H1 (cell line): ENCODE data around the gene EXOSC6. TPM values are rescaled to one million over a fixed set of nuclear protein-coding genes. Genes with fewer than 3 reads are reported as not detected.
"Not testable (repeated sequence)": the region's sequence is repeated elsewhere in the genome, so short reads cannot be mapped to it uniquely, and the experiment has no call there.

Experiments
- CTCF ChIA-PET: fragments of 300-600 bp; sonication (Branson Sonifier 250); formaldehyde crosslinking; loops from one replicate; lab custom pipeline; 2021; ENCODE audit not compliant: partially characterized antibody; lab: Charles Lee
- POLR2A ChIA-PET: fragments of 300-600 bp; sonication (Branson Sonifier 250); formaldehyde crosslinking; loops from one replicate; lab custom pipeline; 2021; ENCODE audit warnings: inconsistent platforms; ENCODE audit not compliant: partially characterized antibody; lab: Charles Lee
- DNase-seq, 2 experiments: peaks; one replicate each; pipeline versions ENCODE4 v3.0.0 to v3.0.0-alpha.2; 2010 to 2022; ENCODE audit warnings: low spot score in 2 of 2, low read depth in 1 of 2, mixed read lengths in 1 of 2
- FAIRE-seq: peaks from 2 replicates; lab custom pipeline; 2011; peaks lifted over from hg19 to GRCh38; lab: Jason Lieb, UNC
- H2AFZ ChIP-seq: 2 replicates; pipeline ENCODE4 v1.8.1; 2012; ENCODE audit warnings: low read length, inconsistent platforms
- H2AK5ac ChIP-seq: 2 replicates; pipeline ENCODE4 v1.6.1; 2013; ENCODE audit warnings: low read depth, low read length
- H2BK120ac ChIP-seq: replicated peaks from 2 replicates; pipeline ENCODE3; 2013; ENCODE audit warnings: low read depth, low read length, inconsistent platforms
- H2BK12ac ChIP-seq: 2 replicates; pipeline ENCODE4 v1.6.1; 2013; ENCODE audit warnings: low read depth, low read length
- H2BK15ac ChIP-seq: 2 replicates; pipeline ENCODE4 v1.6.1; 2013; ENCODE audit warnings: low read length
- H2BK20ac ChIP-seq: 2 replicates; pipeline ENCODE4 v1.6.1; 2013; ENCODE audit warnings: low read length
- H2BK5ac ChIP-seq: 2 replicates; pipeline ENCODE4 v1.6.1; 2013; ENCODE audit warnings: low read depth, low read length
- H3K14ac ChIP-seq: 2 replicates; pipeline ENCODE4 v1.6.1; 2013; ENCODE audit warnings: inconsistent platforms; ENCODE audit not compliant: insufficient read length
- H3K18ac ChIP-seq: 2 replicates; pipeline ENCODE4 v1.6.1; 2013; ENCODE audit warnings: low read length; ENCODE audit errors: extremely low read depth
- H3K23ac ChIP-seq: 2 replicates; pipeline ENCODE4 v1.6.1; 2013; ENCODE audit warnings: inconsistent platforms; ENCODE audit not compliant: insufficient read length
- H3K23me2 ChIP-seq: 2 replicates; pipeline ENCODE4 v1.6.1; 2013; ENCODE audit warnings: low read depth, low read length
- H3K27ac ChIP-seq: 2 replicates; pipeline ENCODE4 v1.6.1; 2011; ENCODE audit warnings: low read depth, low read length, inconsistent platforms
- H3K27me3 ChIP-seq, 4 experiments: replicated peaks in 1 of 4; 1 replicate in 1 of 4; 2 replicates in 3 of 4; pipeline versions ENCODE4 v1.6.1 to v1.8.1; 2011 to 2013; ENCODE audit warnings: low read length in 3 of 4, mild to moderate bottlenecking in 3 of 4, inconsistent platforms in 2 of 4, mixed read lengths in 2 of 4, moderate library complexity in 1 of 4; ENCODE audit not compliant: control insufficient read depth in 3 of 4, insufficient read depth in 3 of 4; ENCODE audit errors: extremely low read depth in 1 of 4
- H3K36me3 ChIP-seq, 4 experiments: 2 replicates each; pipeline versions ENCODE4 v1.6.1 to v1.8.1; 2011 to 2013; ENCODE audit warnings: mild to moderate bottlenecking in 4 of 4, low read length in 3 of 4, moderate library complexity in 2 of 4, control low read depth in 1 of 4, inconsistent platforms in 1 of 4; ENCODE audit not compliant: insufficient read depth in 4 of 4, control insufficient read depth in 2 of 4
- H3K4ac ChIP-seq: replicated peaks from 2 replicates; pipeline ENCODE3; 2013; ENCODE audit warnings: low read length, low read depth, mixed read lengths, inconsistent platforms; ENCODE audit not compliant: insufficient read length
- H3K4me1 ChIP-seq, 4 experiments: replicated peaks in 1 of 4; 1 replicate in 1 of 4; 2 replicates in 3 of 4; pipeline versions ENCODE4 v1.6.1 to v1.8.1; 2011 to 2013; ENCODE audit warnings: low read length in 3 of 4, inconsistent platforms in 2 of 4, mixed read lengths in 1 of 4; ENCODE audit not compliant: insufficient read depth in 4 of 4, control insufficient read depth in 3 of 4
- H3K4me2 ChIP-seq, 2 experiments: 2 replicates each; pipeline versions ENCODE4 v1.6.1 to v1.8.1; 2011 to 2013; ENCODE audit warnings: low read depth in 2 of 2, low read length in 2 of 2, control low read depth in 1 of 2, inconsistent platforms in 1 of 2, mild to moderate bottlenecking in 1 of 2; ENCODE audit not compliant: insufficient read depth in 1 of 2
- H3K4me3 ChIP-seq, 4 experiments: fragments of 200-600, 300-600 bp in 1 of 4; sonication (generic), shearing (Covaris generic), sonication (Bioruptor Twin) in 1 of 4; 2 replicates each; pipeline versions ENCODE4 v1.5.1 to v1.8.1; 2011 to 2016; ENCODE audit warnings: low read length in 4 of 4, low read depth in 3 of 4, control low read depth in 2 of 4, inconsistent platforms in 2 of 4, mild to moderate bottlenecking in 2 of 4, mixed read lengths in 1 of 4, moderate library complexity in 1 of 4; ENCODE audit not compliant: insufficient read depth in 2 of 4; ENCODE audit errors: extremely low read depth in 1 of 4
- H3K56ac ChIP-seq: replicated peaks from 2 replicates; pipeline ENCODE3; 2013; ENCODE audit warnings: low read depth, mild to moderate bottlenecking, mixed read lengths, low read length, inconsistent platforms; ENCODE audit not compliant: insufficient read length
- H3K79me1 ChIP-seq: 2 replicates; pipeline ENCODE4 v1.6.1; 2013; ENCODE audit warnings: low read depth, low read length, control low read depth
- H3K79me2 ChIP-seq, 2 experiments: 2 replicates each; pipeline versions ENCODE4 v1.6.1 to v1.8.1; 2012 to 2013; ENCODE audit warnings: low read length in 2 of 2, mild to moderate bottlenecking in 2 of 2, inconsistent platforms in 1 of 2; ENCODE audit not compliant: insufficient read depth in 2 of 2, control insufficient read depth in 1 of 2
- H3K9ac ChIP-seq, 4 experiments: replicated peaks in 1 of 4; 1 replicate in 1 of 4; 2 replicates in 3 of 4; pipeline versions ENCODE4 v1.6.1 to v1.8.1; 2011 to 2013; ENCODE audit warnings: low read depth in 3 of 4, low read length in 3 of 4, control low read depth in 2 of 4, mild to moderate bottlenecking in 2 of 4, moderate library complexity in 2 of 4, inconsistent platforms in 1 of 4; ENCODE audit errors: extremely low read depth in 1 of 4
- H3K9me3 ChIP-seq, 2 experiments: 2 replicates each; pipeline versions ENCODE4 v1.6.1 to v1.8.1; 2012 to 2013; ENCODE audit warnings: mild to moderate bottlenecking in 2 of 2, moderate library complexity in 2 of 2, control low read depth in 1 of 2, inconsistent platforms in 1 of 2, low read depth in 1 of 2, low read length in 1 of 2, mixed read lengths in 1 of 2; ENCODE audit not compliant: insufficient read depth in 2 of 2
- H4K20me1 ChIP-seq, 2 experiments: replicated peaks in 1 of 2; 2 replicates each; pipeline versions ENCODE3 to v1.8.1; 2011 to 2013; ENCODE audit warnings: inconsistent platforms in 2 of 2, low read length in 2 of 2, mild to moderate bottlenecking in 1 of 2; ENCODE audit not compliant: insufficient read depth in 2 of 2, control insufficient read depth in 1 of 2
- H4K5ac ChIP-seq: 2 replicates; pipeline ENCODE4 v1.6.1; 2013; ENCODE audit warnings: low read length, low read depth, mixed read lengths, inconsistent platforms; ENCODE audit not compliant: insufficient read length
- H4K8ac ChIP-seq: 2 replicates; pipeline ENCODE4 v1.8.0; 2013; ENCODE audit warnings: mild to moderate bottlenecking, moderate library complexity, low read length, inconsistent platforms; ENCODE audit not compliant: insufficient read depth; ENCODE audit errors: extremely low read depth
- H4K91ac ChIP-seq: replicated peaks from 2 replicates; pipeline ENCODE3; 2013; ENCODE audit warnings: low read length, mixed read lengths, inconsistent platforms; ENCODE audit not compliant: insufficient read length
- WGBS, 2 experiments: shearing (Covaris generic) in 1 of 2; methylation state at CpG; one replicate each; pipeline versions ENCODE4 v1.1.6 to v1.1.7; 2013 to 2015; ENCODE audit warnings: low lambda C conversion rate in 2 of 2, mixed read lengths in 2 of 2, inconsistent platforms in 1 of 2, low coverage in 1 of 2, missing lambda C conversion rate in 1 of 2; ENCODE audit not compliant: insufficient replicate concordance in 2 of 2, insufficient coverage in 1 of 2, insufficient read length in 1 of 2; ENCODE audit errors: extremely low coverage in 1 of 2, missing lambda C conversion rate in 1 of 2; 5-methylcytosine and 5-hydroxymethylcytosine counted together
- polyA plus RNA-seq, 7 experiments: library from polyadenylated mRNA; depleted of rRNA in 3 of 7; stranded (reverse) in 5 of 7; unstranded in 2 of 7; fragments of >200 nt in 5 of 7; fragments of 200-250 nt in 2 of 7; gene quantifications; 1 replicate in 5 of 7; 2 replicates in 1 of 7; 4 replicates in 1 of 7; pipeline versions ENCODE4 v1.2.1 to v1.2.3, GENCODE V29; 2011 to 2013; ENCODE audit warnings: missing spikeins in 2 of 7, mixed read lengths in 2 of 7
- total RNA-seq: library from RNA; stranded (reverse); fragmentation: NEBNext Ultra II Directional; extraction: Animal tissue kit (Norgen Biotek cat#: 25700); gene quantifications from 2 replicates; pipeline ENCODE4 v1.2.1, GENCODE V29; 2021

EXOSC6 gene
- total and polyA plus RNA-seq, 2 of the 8 experiments (the other 6 are each of a cell fraction or from before 2014, with no cell fraction given) = 9.7 to 22.5 TPM

DNA sequence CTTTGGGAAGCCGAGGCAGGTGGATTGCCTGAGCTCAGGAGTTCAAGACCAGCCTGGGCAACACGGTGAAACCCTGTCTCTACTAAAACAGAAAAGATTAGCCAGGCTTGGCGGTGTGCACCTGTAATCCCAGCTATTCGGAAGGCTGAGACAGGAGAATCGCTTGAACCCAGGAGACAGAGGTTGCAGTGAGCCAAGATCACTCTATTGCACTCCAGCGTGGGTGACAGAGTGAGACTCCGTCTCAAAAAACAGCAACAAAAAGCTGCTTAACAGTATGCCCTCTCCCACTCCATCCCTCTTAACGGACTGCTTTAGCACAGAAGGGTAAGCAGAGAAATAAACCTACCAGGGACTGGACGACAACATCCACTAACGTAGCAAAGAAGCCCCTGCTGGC lies 16.2 kb upstream of the EXOSC6 start:
- FAIRE-seq, H3K4me1 ChIP-seq, H3K23me2 ChIP-seq, H2BK5ac ChIP-seq, H4K5ac ChIP-seq, H2AFZ ChIP-seq, DNase-seq, H3K79me2 ChIP-seq, H3K79me1 ChIP-seq, H4K20me1 ChIP-seq, H3K4me2 ChIP-seq, H2AK5ac ChIP-seq, H2BK120ac ChIP-seq, H2BK15ac ChIP-seq, H3K4me3 ChIP-seq, H4K91ac ChIP-seq, H3K56ac ChIP-seq, H2BK12ac ChIP-seq, H2BK20ac ChIP-seq, H3K18ac ChIP-seq, H3K27me3 ChIP-seq, H3K14ac ChIP-seq, H4K8ac ChIP-seq, H3K23ac ChIP-seq, H3K27ac ChIP-seq, H3K9me3 ChIP-seq, H3K4ac ChIP-seq, H3K9ac ChIP-seq: not testable (repeated sequence)
- POLR2A ChIA-PET = interaction anchor here (0.9 to 24.1 kb wide), 10 partner anchors 9 to 280 kb away, joined by 3 to 414 read pairs (median 6); partner anchors contain the start of genes AARS1, DDX19B, EXOSC6 and FCSK
- 90% methylated on average over 10 of the region's 10 CpGs; no CpG with 5 or more reads in 1 of the 2 experiments for WGBS, 2 experiments
- CTCF ChIA-PET = interaction anchor here (0.6 to 3.4 kb wide), 32 partner anchors 8 to 305 kb away, joined by 3 to 67 read pairs (median 4); partner anchors contain the start of genes AARS1 and EXOSC6
- peaks cover 49 to 97% (median 84%) of the 10 kb centered on the region in 4 experiments for H3K36me3 ChIP-seq
